ENCODE measurements around the gene TAF15.
A peak's percentile ranks its signal among the peaks of the same experiment; 100 is the strongest.

Gene TAF15

GRCh38 chr17:35878361-35878760 is 69.1 kb downstream of the TAF15 start:
- Histone ChIP-seq H3K36me3 (replicated peaks; ENCODE audit: low read depth, low read length) (peaks cover 2% of the 10 kb centered on the region), H3K27ac (ENCODE audit: low read length) (no peak overlapping the region), H3K4me1 (ENCODE audit: low read length) (peaks cover 20% of the 10 kb centered on the region), H3K9ac (ENCODE audit: low read length) (no peak overlapping the region), H3K27me3 (ENCODE audit: low read depth, low read length) (no peaks in the 10 kb centered on the region), H4K20me1 (ENCODE audit: insufficient read depth, low read length) (no peaks in the 10 kb centered on the region), H2AFZ (ENCODE audit: low read depth, low read length) (no peak overlapping the region), H3K4me2 (ENCODE audit: low read length) (no peak overlapping the region), H3K79me2 (ENCODE audit: low read length) (no peaks in the 10 kb centered on the region), H3K9me3 (ENCODE audit: insufficient read depth, low read length) (no peaks in the 10 kb centered on the region), H3K4me3 (ENCODE audit: low read length) (no peak overlapping the region)
- no peak for TF ChIP-seq EZH2phosphoT487 (IDR thresholded peaks at IDR 0.05; ENCODE audit: low read depth)
- TF ChIP-seq, protein P1, sequence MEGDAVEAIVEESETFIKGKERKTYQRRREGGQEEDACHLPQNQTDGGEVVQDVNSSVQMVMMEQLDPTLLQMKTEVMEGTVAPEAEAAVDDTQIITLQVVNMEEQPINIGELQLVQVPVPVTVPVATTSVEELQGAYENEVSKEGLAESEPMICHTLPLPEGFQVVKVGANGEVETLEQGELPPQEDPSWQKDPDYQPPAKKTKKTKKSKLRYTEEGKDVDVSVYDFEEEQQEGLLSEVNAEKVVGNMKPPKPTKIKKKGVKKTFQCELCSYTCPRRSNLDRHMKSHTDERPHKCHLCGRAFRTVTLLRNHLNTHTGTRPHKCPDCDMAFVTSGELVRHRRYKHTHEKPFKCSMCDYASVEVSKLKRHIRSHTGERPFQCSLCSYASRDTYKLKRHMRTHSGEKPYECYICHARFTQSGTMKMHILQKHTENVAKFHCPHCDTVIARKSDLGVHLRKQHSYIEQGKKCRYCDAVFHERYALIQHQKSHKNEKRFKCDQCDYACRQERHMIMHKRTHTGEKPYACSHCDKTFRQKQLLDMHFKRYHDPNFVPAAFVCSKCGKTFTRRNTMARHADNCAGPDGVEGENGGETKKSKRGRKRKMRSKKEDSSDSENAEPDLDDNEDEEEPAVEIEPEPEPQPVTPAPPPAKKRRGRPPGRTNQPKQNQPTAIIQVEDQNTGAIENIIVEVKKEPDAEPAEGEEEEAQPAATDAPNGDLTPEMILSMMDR (IDR thresholded peaks at IDR 0.05; ENCODE audit: low read depth, low read length), result no peak

- Histone ChIP-seq H2AFZ (ENCODE audit: low read depth, low read length) (peak within 1 kb of the TSS; percentile 62), H3K9me3 (ENCODE audit: insufficient read depth, low read length) (no peaks in the 10 kb centered on the region), H3K27ac (ENCODE audit: low read length) (peak within 1 kb of the TSS; percentile 70), H3K9ac (ENCODE audit: low read length) (peak within 1 kb of the TSS; percentile 51; the same call in 1 of the 2 replicates), H3K79me2 (ENCODE audit: low read length) (no peaks in the 10 kb centered on the region), H3K36me3 (replicated peaks; ENCODE audit: low read depth, low read length) (no peaks in the 10 kb centered on the region), H3K4me1 (ENCODE audit: low read length) (peaks cover 20% of the 10 kb centered on the region), H4K20me1 (ENCODE audit: insufficient read depth, low read length) (no peaks in the 10 kb centered on the region), H3K27me3 (ENCODE audit: low read depth, low read length) (no peaks in the 10 kb centered on the region), H3K4me3 (ENCODE audit: low read length) (peak within 1 kb of the TSS; percentile 53), H3K4me2 (ENCODE audit: low read length) (peak within 1 kb of the TSS; percentile 65)
- TF ChIP-seq EZH2phosphoT487 (IDR thresholded peaks at IDR 0.05; ENCODE audit: low read depth), result no peak
- TF ChIP-seq, protein P1 (IDR thresholded peaks at IDR 0.05; ENCODE audit: low read depth, low read length), result no peak
Observed at GRCh38 chr17:35879773-35880654, 70.7 kb downstream of the TAF15 start, which contains the start of gene CCL5. CCL5 (minus strand) TSS chr17:35880360.

- H3K4me2 ChIP-seq (ENCODE audit: low read length), result no peak overlapping the region
- TF ChIP-seq EZH2phosphoT487 (IDR thresholded peaks at IDR 0.05; ENCODE audit: low read depth), result no peak
- TF ChIP-seq, protein P1 (IDR thresholded peaks at IDR 0.05; ENCODE audit: low read depth, low read length), result no peak
- no peak overlapping the region for H2AFZ ChIP-seq (ENCODE audit: low read depth, low read length)
- no peak overlapping the region for H3K4me3 ChIP-seq (ENCODE audit: low read length)
- H3K9me3 ChIP-seq (ENCODE audit: insufficient read depth, low read length), result no peaks in the 10 kb centered on the region
- no peak overlapping the region for H3K27ac ChIP-seq (ENCODE audit: low read length)
- H4K20me1 ChIP-seq (ENCODE audit: insufficient read depth, low read length), result no peaks in the 10 kb centered on the region
- no peaks in the 10 kb centered on the region for H3K79me2 ChIP-seq (ENCODE audit: low read length)
- H3K36me3 ChIP-seq (replicated peaks; ENCODE audit: low read depth, low read length), result no peaks in the 10 kb centered on the region
- H3K27me3 ChIP-seq (ENCODE audit: low read depth, low read length), result no peaks in the 10 kb centered on the region
- H3K9ac ChIP-seq (ENCODE audit: low read length), result no peak overlapping the region
- peaks cover 20% of the 10 kb centered on the region for H3K4me1 ChIP-seq (ENCODE audit: low read length)
Observed at GRCh38 chr17:35889241-35889640, 80.0 kb downstream of the TAF15 start.

Data from OCI-LY3 (cell line).